ENCODE results near the gene CLSTN2.

GRCh38 chr3:140468407-140468806 lies 533.4 kb downstream of the CLSTN2 start:
- no peak for TF ChIP-seq KLF16 (tag by site-specific recombination; IDR thresholded peaks at IDR 0.05)
- no peak for TF ChIP-seq ZNF449 (tag by site-specific recombination; IDR thresholded peaks at IDR 0.05)

Data from HEK293 (cell line).